GM19372 (cell line): ENCODE measurements around the gene ERGIC1.
"Not testable (repeated sequence)": the region's sequence is repeated elsewhere in the genome, so short reads cannot be mapped to it uniquely, and the experiment has no call there.

Source experiments
- ATAC-seq: cut with Tn5 transposase; IDR thresholded peaks from one replicate; pipeline ENCODE4 v1.9.1; 2021; ENCODE audit warnings: mild to moderate bottlenecking, low read depth, moderate library complexity; ENCODE audit not compliant: unreplicated experiment

ERGIC1 gene

DNA sequence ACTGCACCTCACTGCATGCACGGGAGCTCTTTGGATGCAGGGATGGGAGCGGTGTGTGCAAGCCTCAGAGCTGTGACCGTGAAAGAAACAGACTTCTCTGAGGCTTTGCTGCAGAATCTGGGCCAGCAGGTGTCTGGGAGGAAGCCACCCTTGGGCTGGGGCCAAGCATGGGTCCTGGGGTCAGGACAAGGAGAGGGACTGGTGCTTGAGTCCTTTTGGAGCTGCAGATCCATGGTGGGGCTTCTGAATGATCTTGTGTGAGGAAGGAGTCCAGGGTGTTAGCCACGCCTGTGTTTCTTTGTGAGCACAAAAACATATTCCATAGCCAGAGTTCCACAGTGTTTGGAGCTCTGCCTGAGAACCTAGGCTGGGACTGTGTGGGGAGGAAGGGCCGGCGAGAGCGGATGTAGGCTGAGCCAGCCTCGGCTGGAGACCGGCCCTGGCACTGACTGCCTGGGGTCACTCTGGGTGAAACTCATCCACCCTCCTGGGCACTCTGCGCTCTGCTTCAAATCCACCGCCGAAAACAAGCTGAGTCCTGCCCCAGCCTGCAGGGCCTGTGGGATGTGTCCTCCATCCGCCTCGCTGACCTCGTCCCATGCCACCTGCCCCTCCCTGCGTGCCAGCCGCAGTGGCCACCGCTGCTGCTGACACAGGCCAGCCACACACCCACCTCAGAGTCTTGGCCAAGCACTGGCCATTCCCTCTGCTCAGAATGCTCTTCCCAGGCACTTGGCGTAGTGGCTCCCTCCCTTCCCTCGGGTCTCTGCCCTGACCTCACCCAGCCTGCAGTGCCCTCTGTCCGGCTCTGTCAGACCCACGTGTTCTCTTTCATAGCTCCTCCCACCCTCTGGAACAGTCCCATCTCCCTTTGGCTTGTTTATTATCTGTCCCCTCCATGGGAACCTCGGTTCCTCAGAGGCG, 26.7 kb downstream of the ERGIC1 start:
- ATAC-seq, result no peak

- no peak for ATAC-seq
Measured at GRCh38 chr5:172861461-172861860, 27.4 kb downstream of the ERGIC1 start.

GRCh38 chr5:172862165-172862801, 28.2 kb downstream of the ERGIC1 start:
- no peak for ATAC-seq

- ATAC-seq, result not testable (repeated sequence)
Measured at GRCh38 chr5:172864171-172864570, 30.1 kb downstream of the ERGIC1 start.

GRCh38 chr5:172864747-172865146, 30.7 kb downstream of the ERGIC1 start:
- no peak for ATAC-seq

DNA sequence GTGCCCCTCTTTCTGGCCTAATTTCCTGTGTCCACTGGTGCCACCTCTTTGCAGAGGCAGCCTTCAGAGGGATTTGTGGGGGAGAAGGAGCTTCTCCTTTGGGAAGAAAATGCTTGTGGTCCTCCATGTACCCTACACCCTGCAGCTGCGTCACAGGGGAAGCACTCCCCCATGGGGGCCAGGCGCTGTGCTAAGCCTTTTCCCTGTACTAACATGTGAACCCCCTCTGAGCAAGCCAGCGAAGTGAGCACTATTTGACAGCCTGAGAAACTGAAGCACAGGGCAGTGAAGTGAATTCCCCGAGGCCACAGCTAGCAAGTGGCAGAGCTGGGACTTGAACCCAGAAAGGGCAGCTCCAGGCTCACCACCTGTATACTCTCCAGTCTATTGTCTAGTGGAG, 32.3 kb downstream of the ERGIC1 start:
- ATAC-seq, result no peak

DNA sequence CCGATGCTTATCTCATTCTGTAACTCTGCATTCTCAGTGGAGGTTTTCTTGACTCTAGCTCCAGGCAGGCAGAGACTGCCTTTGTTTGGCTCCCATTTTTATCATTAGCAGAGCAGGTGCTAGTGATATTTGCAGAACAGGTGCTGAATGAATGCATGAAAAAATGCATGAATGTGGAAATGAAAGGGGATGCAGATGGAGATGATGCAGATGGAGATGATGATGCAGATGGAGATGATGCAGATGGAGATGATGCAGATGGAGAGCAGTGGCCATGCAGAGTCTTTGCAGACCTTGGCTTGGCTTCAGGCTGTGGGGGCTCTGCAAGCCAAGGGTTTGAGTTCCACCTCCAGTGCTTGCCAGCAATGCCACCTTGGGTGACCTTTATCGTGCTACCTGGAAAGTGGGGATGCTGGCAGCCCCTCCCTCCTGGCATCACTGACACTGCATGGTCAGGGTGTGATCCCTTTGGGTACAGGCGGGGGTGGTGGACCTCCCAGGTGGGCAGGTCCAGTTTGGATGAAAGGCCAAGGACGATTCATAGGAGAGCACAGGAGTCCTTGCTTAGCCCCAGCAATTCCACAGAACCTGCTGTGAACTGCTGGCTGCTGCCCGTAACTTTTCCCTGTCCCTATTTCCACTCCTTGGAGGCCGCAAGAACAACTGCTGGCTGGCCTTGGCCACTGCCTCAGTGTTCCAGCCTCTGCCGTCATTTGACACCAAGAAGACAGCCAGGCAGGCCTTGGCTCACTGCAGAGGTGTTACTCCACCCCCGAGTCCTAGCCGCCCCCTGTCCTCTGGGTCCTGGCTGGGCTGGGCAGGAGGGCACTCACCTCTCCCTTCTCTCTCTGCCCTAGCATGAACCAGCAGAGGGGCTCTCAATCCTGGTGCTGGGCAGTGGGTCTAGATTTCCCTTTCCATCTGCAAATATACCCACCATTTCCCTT, 33.0 kb downstream of the ERGIC1 start:
- no peak for ATAC-seq

DNA sequence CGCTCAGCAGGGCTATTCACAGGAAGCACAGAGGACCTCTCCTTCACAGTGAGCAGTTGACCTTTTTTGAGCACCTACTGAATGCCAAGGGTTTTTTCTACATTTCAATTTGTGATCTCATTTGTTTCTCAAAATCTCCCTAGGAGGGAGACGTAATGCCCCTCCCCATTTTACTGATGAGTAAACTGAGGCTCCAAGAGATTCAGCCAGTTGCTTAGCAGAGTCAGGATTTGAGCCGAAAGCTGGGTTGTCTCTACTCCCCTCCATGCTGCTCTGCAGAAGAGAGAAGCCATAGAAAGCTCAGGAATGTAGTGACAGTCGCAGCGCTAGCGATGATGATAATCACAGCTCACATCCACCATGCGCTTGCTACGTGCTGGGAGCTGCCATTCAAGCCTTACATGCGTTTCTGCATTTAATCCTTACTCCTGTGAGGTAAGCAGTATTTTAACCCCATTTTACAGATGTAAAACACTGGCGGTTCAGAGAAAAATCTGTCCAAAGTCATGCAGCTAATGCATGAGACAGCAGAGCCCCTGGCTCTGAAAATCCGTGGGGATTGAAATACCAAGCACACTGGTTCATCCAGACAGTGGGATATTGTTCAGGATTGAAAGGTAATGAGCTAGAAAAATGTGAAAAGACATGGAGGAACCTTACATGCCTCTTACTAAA, 33.8 kb downstream of the ERGIC1 start:
- ATAC-seq, result no peak

GRCh38 chr5:172868436-172868923, 34.4 kb downstream of the ERGIC1 start:
- no peak for ATAC-seq

DNA sequence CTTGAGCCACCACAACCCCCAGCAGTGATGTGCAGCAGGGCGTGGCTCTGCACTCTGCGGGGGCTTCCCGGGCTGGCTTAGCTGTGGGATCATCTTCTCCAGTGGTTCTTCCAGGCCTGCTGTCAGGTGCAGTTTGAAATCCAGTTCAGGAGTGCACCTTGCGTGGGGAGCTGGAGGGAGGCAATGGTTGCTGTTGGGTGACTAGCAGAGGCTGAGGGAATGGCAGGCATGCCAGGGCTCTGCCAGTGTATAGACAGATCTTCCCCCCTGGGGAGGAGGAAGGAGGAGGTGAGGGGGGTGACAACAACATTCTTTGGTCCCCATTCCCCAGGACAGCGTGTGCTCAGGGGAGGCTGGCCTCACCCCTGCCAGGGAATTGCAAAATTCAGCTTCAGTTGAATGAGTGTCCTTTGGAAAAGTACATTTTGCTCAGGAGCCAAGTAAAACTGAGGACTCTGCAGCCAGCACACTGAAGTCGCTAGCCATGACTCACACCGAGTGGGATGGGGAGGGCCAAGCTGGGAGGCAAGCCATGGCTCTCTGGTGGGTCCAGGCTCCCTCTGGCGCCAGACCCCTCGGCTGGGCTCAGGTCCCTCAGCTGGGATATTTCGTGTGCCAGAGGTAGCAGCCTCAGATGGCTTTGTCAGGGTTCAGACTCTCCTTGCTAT, 35.0 kb downstream of the ERGIC1 start:
- no peak for ATAC-seq

GRCh38 chr5:172869691-172870090, 35.6 kb downstream of the ERGIC1 start:
- ATAC-seq, result no peak

GRCh38 chr5:172870291-172870714, 36.3 kb downstream of the ERGIC1 start:
- no peak for ATAC-seq

- ATAC-seq, result no peak
Measured at GRCh38 chr5:172870715-172871461, 36.8 kb downstream of the ERGIC1 start.

DNA sequence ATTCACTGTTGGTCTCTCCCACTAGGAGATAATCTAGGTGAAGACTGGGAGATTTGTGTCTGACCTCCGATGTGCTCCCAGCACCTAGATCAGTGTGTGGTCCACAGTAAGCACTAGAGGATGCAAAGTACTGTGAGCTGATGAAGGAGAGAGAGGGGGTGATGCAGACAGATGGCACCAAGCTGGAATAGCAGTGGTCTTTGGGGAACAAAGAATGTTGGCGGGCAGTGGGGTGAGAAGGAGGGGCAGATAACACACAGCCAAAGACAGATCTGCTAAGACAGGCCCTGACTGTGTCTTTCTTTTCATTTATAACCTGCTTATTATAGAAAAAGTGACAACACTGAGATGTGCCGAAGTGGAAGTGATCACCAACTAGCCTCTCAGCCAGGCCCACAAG, 37.5 kb downstream of the ERGIC1 start:
- no peak for ATAC-seq

- ATAC-seq, result no peak
Measured at GRCh38 chr5:172871982-172872381, 37.9 kb downstream of the ERGIC1 start.

DNA sequence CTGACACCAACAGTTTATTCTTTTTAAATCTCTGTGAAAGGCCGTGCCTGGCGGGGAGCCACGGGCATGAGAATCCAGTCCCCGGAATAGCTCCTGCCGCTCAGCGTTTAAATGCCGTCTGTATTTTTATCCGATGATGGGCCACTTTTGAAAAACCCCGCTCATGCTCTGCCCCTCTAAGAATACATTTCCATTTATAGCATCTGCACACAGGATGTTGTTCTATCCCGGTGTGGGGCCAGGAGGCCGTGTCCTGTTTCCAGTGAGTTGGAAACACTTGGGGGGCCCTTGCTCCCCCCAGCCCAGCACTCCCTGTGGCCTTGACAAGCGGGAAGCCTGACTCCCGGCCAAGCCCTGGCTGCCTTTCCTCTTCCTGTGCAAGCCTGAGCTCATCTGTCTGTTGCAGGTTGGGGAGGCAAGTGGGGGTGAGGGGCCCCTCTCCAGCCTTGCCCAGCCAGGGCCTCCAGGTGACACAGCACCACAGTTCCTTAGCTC, 39.0 kb downstream of the ERGIC1 start:
- no peak for ATAC-seq

DNA sequence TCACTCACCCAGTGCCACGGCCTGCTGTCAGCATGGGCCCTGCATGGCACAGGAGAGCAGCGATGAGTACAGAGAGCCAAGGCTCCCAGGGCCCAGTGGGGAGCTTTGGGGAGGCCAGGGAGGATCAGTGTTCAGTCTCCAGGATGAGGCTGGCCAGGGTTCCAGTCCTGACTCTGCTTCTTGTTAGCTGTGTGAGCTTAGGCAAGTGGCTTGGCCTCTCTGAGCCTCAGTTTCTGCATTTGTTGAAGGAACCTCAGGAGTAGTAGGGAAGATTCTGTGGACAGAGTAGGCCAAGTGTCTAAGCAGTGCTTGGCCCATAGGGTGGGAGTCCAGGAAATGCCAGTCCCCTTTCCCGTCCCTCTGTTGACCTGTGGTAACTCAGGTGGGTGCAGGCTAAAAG, 39.5 kb downstream of the ERGIC1 start:
- no peak for ATAC-seq

GRCh38 chr5:172874647-172875504, 40.8 kb downstream of the ERGIC1 start:
- no peak for ATAC-seq
